BJ (cell line): ENCODE results near the gene ELANE. TPM values are rescaled to one million over a fixed set of nuclear protein-coding genes. Genes with fewer than 3 reads are reported as not detected.

Experiments
- CTCF ChIA-PET: fragments of 350-600 bp; formaldehyde crosslinking; extraction: SDS; loops from one replicate; lab custom pipeline; 2021; ENCODE audit warnings: antibody characterized with exemption, inconsistent platforms; lab: Yijun Ruan, JAX
- POLR2A ChIA-PET: fragments of 300-600 bp; sonication (Branson Sonifier 250); formaldehyde crosslinking; extraction: SDS; loops from one replicate; lab custom pipeline; 2021; ENCODE audit warnings: antibody characterized with exemption; lab: Charles Lee
- DNase-seq: peaks from one replicate; pipeline ENCODE4 v3.0.0-alpha.2; 2011; ENCODE audit warnings: low read depth
- H3K27me3 ChIP-seq: 2 replicates; pipeline ENCODE4 v1.6.0; 2011; ENCODE audit warnings: low read length; ENCODE audit not compliant: control insufficient read depth, insufficient read depth
- H3K36me3 ChIP-seq: 2 replicates; pipeline ENCODE4 v1.5.1; 2011; ENCODE audit warnings: low read length; ENCODE audit not compliant: control insufficient read depth, insufficient read depth
- H3K4me3 ChIP-seq: 2 replicates; pipeline ENCODE4 v1.5.1; 2011; ENCODE audit warnings: low read depth, mild to moderate bottlenecking, control low read depth, low read length
- CTCF ChIP-seq: IDR thresholded peaks from 2 replicates; pipeline ENCODE4 v1.5.1; 2011; ENCODE audit warnings: low read depth, mild to moderate bottlenecking, control low read depth, inconsistent platforms, low read length, moderate library complexity; ENCODE audit not compliant: insufficient read depth
- polyA plus RNA-seq: library from polyadenylated mRNA; depleted of rRNA; stranded (reverse); fragments of >200 nt; gene quantifications from 2 replicates; pipeline ENCODE4 v1.2.3, GENCODE V29; 2011

The ELANE gene
- polyA plus RNA-seq, 1 experiment: 0.12 TPM

GRCh38 chr19:879711-880438 lies 27.8 kb downstream of the ELANE start:
- Histone ChIP-seq H3K27me3 (no peaks in the 10 kb centered on the region), H3K36me3 (peaks cover 39% of the 10 kb centered on the region), H3K4me3 (no peak overlapping the region)
- no peak for DNase-seq
- no peak for TF ChIP-seq CTCF
- ChIA-PET POLR2A (no interaction called here), CTCF (interaction anchor here (0.6 to 1.4 kb wide), 3 partner anchors 15 to 109 kb away, joined by 4 to 6 read pairs (median 4); partner anchors contain the start of gene KISS1R)

DNA sequence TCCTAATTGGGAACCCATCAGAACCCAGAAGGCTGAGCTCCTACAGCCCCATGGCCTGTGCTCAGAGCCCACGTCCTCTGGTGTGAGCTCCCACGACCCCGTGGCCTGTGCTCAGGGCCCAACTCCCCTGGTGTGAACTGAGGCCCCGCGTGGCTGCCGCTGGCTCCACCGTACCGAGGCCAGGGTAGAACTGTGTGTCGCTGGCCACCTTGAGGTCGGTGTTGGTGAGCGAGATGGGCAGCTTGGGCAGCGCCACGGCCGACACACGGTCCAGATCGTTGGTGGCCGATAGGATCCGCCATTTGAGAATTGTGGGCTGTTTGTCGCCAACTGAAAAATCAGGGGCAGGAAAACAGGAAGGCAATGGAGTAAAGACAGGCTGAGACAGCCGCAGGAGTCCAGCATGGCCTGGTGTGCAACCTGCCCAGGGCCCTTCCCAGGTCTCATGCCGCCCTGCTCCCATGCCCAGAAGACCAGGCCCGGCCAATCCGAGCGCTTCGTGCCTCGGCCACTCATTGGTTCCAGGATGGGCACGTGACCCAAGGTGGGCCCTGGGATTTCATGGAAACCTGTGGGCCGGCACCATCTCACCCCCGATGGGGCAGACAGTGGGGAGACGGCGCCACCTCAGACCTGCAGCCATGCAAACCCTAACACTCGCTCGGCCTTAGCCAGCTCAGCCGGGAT lies 29.4 kb downstream of the ELANE start:
- Histone ChIP-seq H3K27me3 (no peaks in the 10 kb centered on the region), H3K4me3 (no peak overlapping the region), H3K36me3 (peaks cover 48% of the 10 kb centered on the region)
- TF ChIP-seq CTCF: no peak
- ChIA-PET POLR2A (no interaction called here), CTCF (no interaction called here)
- DNase-seq: no peak

GRCh38 chr19:882871-883497 lies 30.9 kb downstream of the ELANE start:
- Histone ChIP-seq H3K27me3 (no peaks in the 10 kb centered on the region), H3K4me3 (no peak overlapping the region), H3K36me3 (peaks cover 43% of the 10 kb centered on the region)
- CTCF ChIA-PET: no interaction called here
- POLR2A ChIA-PET: no interaction called here
- TF ChIP-seq CTCF: no peak
- no peak for DNase-seq

DNA sequence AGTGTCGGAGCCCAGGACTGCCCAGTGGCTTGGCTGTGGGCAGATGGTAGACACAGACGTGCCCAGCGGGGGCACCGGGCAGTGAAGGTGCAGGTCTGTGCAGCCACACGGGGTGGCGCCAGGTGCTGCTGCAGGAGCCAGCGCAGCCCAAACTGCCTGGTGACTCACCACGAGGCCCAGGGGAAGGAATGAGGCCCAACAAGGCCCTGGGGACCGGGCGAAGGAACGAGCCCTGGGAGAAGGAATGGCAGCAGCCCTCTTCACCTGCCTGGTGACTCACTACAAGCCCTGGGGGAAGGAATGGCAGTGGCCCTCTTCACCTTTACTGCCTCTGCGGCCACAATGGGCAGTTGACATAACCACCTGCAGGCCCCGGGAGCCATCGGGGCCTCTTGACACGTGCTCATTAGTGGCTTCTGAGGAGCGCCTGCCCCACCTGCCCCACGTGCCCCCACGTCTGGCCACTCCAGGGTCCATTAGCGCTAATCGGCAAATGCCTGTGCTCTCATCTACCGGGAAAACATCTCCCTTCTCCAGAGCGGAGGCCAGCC lies 31.6 kb downstream of the ELANE start:
- POLR2A ChIA-PET: no interaction called here
- CTCF ChIA-PET: no interaction called here
- TF ChIP-seq CTCF: no peak
- Histone ChIP-seq H3K36me3 (peaks cover 44% of the 10 kb centered on the region), H3K27me3 (no peaks in the 10 kb centered on the region), H3K4me3 (no peak overlapping the region)
- DNase-seq: no peak
